GM23338 (cell line): ENCODE measurements around the gene RSU1. TPM values are rescaled to one million over a fixed set of nuclear protein-coding genes. Genes with fewer than 3 reads are reported as not detected.

Experiments used
- ATAC-seq: fragments of 200-7000 bp; cut with Tn5 transposase; 3 replicates; pipeline ENCODE4 v1.9.1; 2020
- DNase-seq: peaks from one replicate; pipeline ENCODE4 v3.0.0-alpha.2; 2015; ENCODE audit warnings: low spot score
- H2AFZ ChIP-seq: fragments of 200-600 bp; sonication (generic); 2 replicates; pipeline ENCODE4 v1.8.0; 2016; ENCODE audit warnings: antibody characterized with exemption, mild to moderate bottlenecking, moderate library complexity
- H3F3A ChIP-seq: fragments of 200-600 bp; sonication (generic); replicated peaks from 2 replicates; pipeline ENCODE4 v1.8.0; 2017; ENCODE audit warnings: antibody characterized with exemption, mixed run types, low read depth
- H3K27ac ChIP-seq: fragments of 200-600 bp; sonication (generic); 2 replicates; pipeline ENCODE4 v1.6.1; 2016; ENCODE audit warnings: low read depth
- H3K27me3 ChIP-seq: fragments of 200-600 bp; sonication (generic); 2 replicates; pipeline ENCODE4 v1.8.0; 2016; ENCODE audit warnings: mild to moderate bottlenecking, mixed run types, moderate library complexity; ENCODE audit not compliant: insufficient read depth
- H3K36me3 ChIP-seq: fragments of 200-600 bp; sonication (generic); 2 replicates; pipeline ENCODE4 v1.8.0; 2016; ENCODE audit warnings: mild to moderate bottlenecking; ENCODE audit not compliant: insufficient read depth
- H3K4me1 ChIP-seq: fragments of 200-600 bp; sonication (generic); 2 replicates; pipeline ENCODE4 v1.8.0; 2016; ENCODE audit warnings: mild to moderate bottlenecking, moderate library complexity; ENCODE audit not compliant: insufficient read depth
- H3K4me2 ChIP-seq: fragments of 200-600 bp; sonication (generic); 2 replicates; pipeline ENCODE4 v1.7.1; 2017; ENCODE audit warnings: mixed run types
- H3K4me3 ChIP-seq: fragments of 200-600 bp; sonication (generic); 2 replicates; pipeline ENCODE4 v1.6.1; 2016; ENCODE audit warnings: mixed run types
- H3K79me2 ChIP-seq: fragments of 200-600 bp; sonication (generic); replicated peaks from 2 replicates; pipeline ENCODE4 v1.8.0; 2017; ENCODE audit warnings: mild to moderate bottlenecking; ENCODE audit not compliant: insufficient read depth
- H3K9me2 ChIP-seq: fragments of 200-600 bp; sonication (generic); 2 replicates; pipeline ENCODE4 v1.8.0; 2017; ENCODE audit not compliant: insufficient read depth
- H4K20me1 ChIP-seq: fragments of 200-600 bp; sonication (generic); replicated peaks from 2 replicates; pipeline ENCODE4 v1.8.0; 2017; ENCODE audit warnings: mild to moderate bottlenecking; ENCODE audit not compliant: insufficient read depth
- H3K27ac Mint-ChIP-seq: 2 replicates; pipeline ENCODE4 v1.8.0; 2020; ENCODE audit warnings: inconsistent platforms, mild to moderate bottlenecking, moderate library complexity, mixed read lengths
- H3K27me3 Mint-ChIP-seq: 3 replicates; pipeline ENCODE4 v1.8.0; 2022; ENCODE audit warnings: low read depth, mild to moderate bottlenecking, moderate library complexity, mixed read lengths, inconsistent platforms; ENCODE audit not compliant: insufficient read depth, poor library complexity
- H3K36me3 Mint-ChIP-seq: 3 replicates; pipeline ENCODE4 v1.8.0; 2021; ENCODE audit warnings: low read depth, mild to moderate bottlenecking, inconsistent platforms, moderate library complexity, mixed read lengths
- H3K4me1 Mint-ChIP-seq: 3 replicates; pipeline ENCODE4 v1.8.0; 2020; ENCODE audit warnings: mild to moderate bottlenecking, inconsistent platforms, mixed read lengths
- H3K4me3 Mint-ChIP-seq: 3 replicates; pipeline ENCODE4 v1.8.0; 2021; ENCODE audit warnings: moderate library complexity, mild to moderate bottlenecking, inconsistent platforms, mixed read lengths
- H3K9me3 Mint-ChIP-seq: 3 replicates; pipeline ENCODE4 v1.8.0; 2020; ENCODE audit warnings: moderate library complexity, mild to moderate bottlenecking, inconsistent platforms, mixed read lengths
- CREB1 ChIP-seq: fragments of 250-450 bp; sonication (Bioruptor Pico); IDR thresholded peaks from 2 replicates; pipeline ENCODE4 v1.5.0; 2020; ENCODE audit warnings: low read depth, mild to moderate bottlenecking, moderate library complexity
- EZH2 ChIP-seq: fragments of 200-600 bp; sonication (generic); IDR thresholded peaks from one replicate; pipeline ENCODE4 v1.8.0; 2017; ENCODE audit warnings: antibody characterized with exemption, mild to moderate bottlenecking, low read depth; ENCODE audit not compliant: unreplicated experiment
- EZH2phosphoT487 ChIP-seq: fragments of 200-600 bp; sonication (generic); IDR thresholded peaks from one replicate; pipeline ENCODE4 v1.8.1; 2018; ENCODE audit warnings: antibody characterized with exemption; ENCODE audit not compliant: unreplicated experiment
- JUNB ChIP-seq: IDR thresholded peaks from one replicate; pipeline ENCODE4 v1.6.1; 2016; ENCODE audit warnings: antibody characterized with exemption; ENCODE audit not compliant: unreplicated experiment
- NANOG ChIP-seq: IDR thresholded peaks from 2 replicates; pipeline ENCODE4 v1.6.1; 2016; ENCODE audit warnings: antibody characterized with exemption, borderline replicate concordance
- POLR2AphosphoS5 ChIP-seq: IDR thresholded peaks from 2 replicates; pipeline ENCODE4 v1.6.1; 2016; ENCODE audit warnings: antibody characterized with exemption, low read depth
- ZNF114 ChIP-seq: fragments of 250-450 bp; sonication (Bioruptor Pico); IDR thresholded peaks from 2 replicates; pipeline ENCODE4 v1.5.0; 2020; ENCODE audit warnings: mild to moderate bottlenecking, moderate library complexity
- polyA plus RNA-seq: library from polyadenylated mRNA; unstranded; fragments of >200 nt; fragmentation: Nextera tagmentation; extraction: Ambion mirVana; gene quantifications from 2 replicates; pipeline ENCODE4 v1.2.1, GENCODE V29; 2016
- total RNA-seq: library from RNA; depleted of rRNA; stranded (reverse); fragments of >200 nt; shearing (Covaris generic); gene quantifications from 2 replicates; pipeline ENCODE4 v1.2.3, GENCODE V29; 2014
- TF ChIP-seq, protein P1 (sequence below), 2 experiments: fragments of 200-600 bp in 1 of 2; sonication (generic) in 1 of 2; conservative IDR thresholded peaks; 2 replicates each; pipeline versions ENCODE4 v1.5.1 to v1.6.1; 2016 to 2017; ENCODE audit warnings: antibody characterized with exemption in 2 of 2, low read depth in 2 of 2, mild to moderate bottlenecking in 2 of 2, moderate library complexity in 1 of 2
- TF ChIP-seq, protein P2 (sequence below): IDR thresholded peaks from 2 replicates; pipeline ENCODE4 v1.6.1; 2016; ENCODE audit warnings: antibody characterized with exemption
- TF ChIP-seq, protein P3 (sequence below): fragments of 250-450 bp; sonication (Bioruptor Pico); IDR thresholded peaks from 2 replicates; pipeline ENCODE4 v1.5.0; 2020; ENCODE audit warnings: mild to moderate bottlenecking, moderate library complexity

Gene RSU1
- total and polyA plus RNA-seq, 2 experiments from 2014 or later: 62.7 to 96.2 TPM

DNA sequence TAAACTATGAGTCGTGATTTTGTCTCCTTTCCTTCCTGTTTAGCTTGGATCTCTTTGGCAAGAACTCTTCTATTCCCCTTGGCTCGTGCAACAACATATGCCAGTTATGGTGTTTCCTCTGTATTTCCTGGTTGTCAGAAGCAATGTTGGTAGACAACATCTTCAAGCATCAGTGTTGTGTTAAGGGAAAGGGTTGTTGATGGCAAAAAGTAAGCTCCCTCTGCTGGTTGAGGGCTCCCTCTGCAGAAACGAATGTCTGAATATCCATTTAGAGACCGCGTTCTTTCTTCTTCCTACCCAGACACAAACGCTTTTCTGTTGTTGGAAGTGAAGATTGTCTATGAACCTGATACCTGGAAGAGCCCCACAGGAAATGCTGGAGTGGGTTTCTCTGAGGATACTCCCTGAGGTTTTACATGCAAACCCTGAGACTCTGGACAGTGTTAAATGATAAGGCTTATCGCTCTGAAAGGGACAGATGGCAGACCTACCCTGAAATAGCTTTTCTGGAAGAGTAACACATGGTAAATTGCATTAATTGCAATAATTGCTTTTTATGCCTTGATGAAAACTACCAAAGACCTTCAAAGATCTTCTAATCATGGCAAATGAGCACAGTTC lies 272.0 kb downstream of the RSU1 start:
- H3K27ac ChIP-seq: no peak overlapping the region
- H4K20me1 ChIP-seq: no peaks in the 10 kb centered on the region
- H3K36me3 ChIP-seq: no peaks in the 10 kb centered on the region
- no peak overlapping the region for H3K4me2 ChIP-seq
- DNase-seq (peak; percentile 73), ATAC-seq (peak; percentile 83)
- H3K9me3 Mint-ChIP-seq: no peaks in the 10 kb centered on the region; the same call in 2 of the 3 replicates
- no peaks in the 10 kb centered on the region for H3K27me3 Mint-ChIP-seq
- no peak overlapping the region for H3K4me3 ChIP-seq
- TF ChIP-seq, protein P1, sequence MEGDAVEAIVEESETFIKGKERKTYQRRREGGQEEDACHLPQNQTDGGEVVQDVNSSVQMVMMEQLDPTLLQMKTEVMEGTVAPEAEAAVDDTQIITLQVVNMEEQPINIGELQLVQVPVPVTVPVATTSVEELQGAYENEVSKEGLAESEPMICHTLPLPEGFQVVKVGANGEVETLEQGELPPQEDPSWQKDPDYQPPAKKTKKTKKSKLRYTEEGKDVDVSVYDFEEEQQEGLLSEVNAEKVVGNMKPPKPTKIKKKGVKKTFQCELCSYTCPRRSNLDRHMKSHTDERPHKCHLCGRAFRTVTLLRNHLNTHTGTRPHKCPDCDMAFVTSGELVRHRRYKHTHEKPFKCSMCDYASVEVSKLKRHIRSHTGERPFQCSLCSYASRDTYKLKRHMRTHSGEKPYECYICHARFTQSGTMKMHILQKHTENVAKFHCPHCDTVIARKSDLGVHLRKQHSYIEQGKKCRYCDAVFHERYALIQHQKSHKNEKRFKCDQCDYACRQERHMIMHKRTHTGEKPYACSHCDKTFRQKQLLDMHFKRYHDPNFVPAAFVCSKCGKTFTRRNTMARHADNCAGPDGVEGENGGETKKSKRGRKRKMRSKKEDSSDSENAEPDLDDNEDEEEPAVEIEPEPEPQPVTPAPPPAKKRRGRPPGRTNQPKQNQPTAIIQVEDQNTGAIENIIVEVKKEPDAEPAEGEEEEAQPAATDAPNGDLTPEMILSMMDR (conservative IDR thresholded peaks at IDR 0.05; ENCODE audit: low read depth in 2 of 2): peak; percentile 83 to 88
- TF ChIP-seq, protein P2, sequence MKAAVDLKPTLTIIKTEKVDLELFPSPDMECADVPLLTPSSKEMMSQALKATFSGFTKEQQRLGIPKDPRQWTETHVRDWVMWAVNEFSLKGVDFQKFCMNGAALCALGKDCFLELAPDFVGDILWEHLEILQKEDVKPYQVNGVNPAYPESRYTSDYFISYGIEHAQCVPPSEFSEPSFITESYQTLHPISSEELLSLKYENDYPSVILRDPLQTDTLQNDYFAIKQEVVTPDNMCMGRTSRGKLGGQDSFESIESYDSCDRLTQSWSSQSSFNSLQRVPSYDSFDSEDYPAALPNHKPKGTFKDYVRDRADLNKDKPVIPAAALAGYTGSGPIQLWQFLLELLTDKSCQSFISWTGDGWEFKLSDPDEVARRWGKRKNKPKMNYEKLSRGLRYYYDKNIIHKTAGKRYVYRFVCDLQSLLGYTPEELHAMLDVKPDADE: no peak
- H3F3A ChIP-seq: no peaks in the 10 kb centered on the region
- no peaks in the 10 kb centered on the region for H3K9me2 ChIP-seq
- no peaks in the 10 kb centered on the region for H3K27me3 ChIP-seq
- H2AFZ ChIP-seq: 0 out of 2 replicates have a peak overlapping the region, but pooled peaks have one; percentile 45
- H3K79me2 ChIP-seq: no peaks in the 10 kb centered on the region
- H3K27ac Mint-ChIP-seq: no peak overlapping the region
- no peaks in the 10 kb centered on the region for H3K36me3 Mint-ChIP-seq
- peaks cover 2% of the 10 kb centered on the region; the same call in 2 of the 3 replicates for H3K4me1 Mint-ChIP-seq
- no peak overlapping the region for H3K4me3 Mint-ChIP-seq
- H3K4me1 ChIP-seq: no peaks in the 10 kb centered on the region

DNA sequence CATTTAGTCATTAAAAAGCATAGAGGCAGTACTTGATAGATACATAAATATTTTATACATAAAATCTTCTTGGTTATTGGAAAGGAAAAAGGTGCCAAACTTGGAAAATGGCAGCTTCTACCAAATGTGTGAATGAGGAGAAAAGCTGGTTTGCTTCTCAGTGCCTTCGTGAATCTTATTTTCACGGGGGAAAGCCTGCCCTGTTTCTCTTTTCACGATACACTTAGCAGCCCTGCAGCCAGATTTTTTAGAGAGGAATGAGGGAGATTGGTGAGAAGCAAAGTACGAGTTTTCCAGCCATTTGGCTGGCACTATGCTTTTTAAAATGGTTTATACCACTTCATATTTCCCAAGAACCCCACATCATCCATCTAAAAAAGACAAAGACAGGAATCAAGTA lies 272.6 kb downstream of the RSU1 start:
- Histone ChIP-seq H3K4me3 (no peak overlapping the region), H3K9me2 (no peaks in the 10 kb centered on the region), H3K4me1 (no peaks in the 10 kb centered on the region), H3K27ac (no peak overlapping the region), H3K4me2 (no peak overlapping the region), H3K27me3 (no peaks in the 10 kb centered on the region), H3K79me2 (no peaks in the 10 kb centered on the region), H2AFZ (no peak overlapping the region), H3F3A (no peaks in the 10 kb centered on the region), H4K20me1 (no peaks in the 10 kb centered on the region), H3K36me3 (no peaks in the 10 kb centered on the region)
- no peak for DNase-seq
- no peak overlapping the region for H3K27ac Mint-ChIP-seq
- no peak overlapping the region for H3K4me3 Mint-ChIP-seq
- no peak for ATAC-seq
- H3K4me1 Mint-ChIP-seq: peaks cover 2% of the 10 kb centered on the region; the same call in 2 of the 3 replicates
- H3K9me3 Mint-ChIP-seq: no peaks in the 10 kb centered on the region; the same call in 2 of the 3 replicates
- H3K36me3 Mint-ChIP-seq: no peaks in the 10 kb centered on the region
- no peaks in the 10 kb centered on the region for H3K27me3 Mint-ChIP-seq
- TF ChIP-seq, protein P2: no peak
- TF ChIP-seq, protein P3, sequence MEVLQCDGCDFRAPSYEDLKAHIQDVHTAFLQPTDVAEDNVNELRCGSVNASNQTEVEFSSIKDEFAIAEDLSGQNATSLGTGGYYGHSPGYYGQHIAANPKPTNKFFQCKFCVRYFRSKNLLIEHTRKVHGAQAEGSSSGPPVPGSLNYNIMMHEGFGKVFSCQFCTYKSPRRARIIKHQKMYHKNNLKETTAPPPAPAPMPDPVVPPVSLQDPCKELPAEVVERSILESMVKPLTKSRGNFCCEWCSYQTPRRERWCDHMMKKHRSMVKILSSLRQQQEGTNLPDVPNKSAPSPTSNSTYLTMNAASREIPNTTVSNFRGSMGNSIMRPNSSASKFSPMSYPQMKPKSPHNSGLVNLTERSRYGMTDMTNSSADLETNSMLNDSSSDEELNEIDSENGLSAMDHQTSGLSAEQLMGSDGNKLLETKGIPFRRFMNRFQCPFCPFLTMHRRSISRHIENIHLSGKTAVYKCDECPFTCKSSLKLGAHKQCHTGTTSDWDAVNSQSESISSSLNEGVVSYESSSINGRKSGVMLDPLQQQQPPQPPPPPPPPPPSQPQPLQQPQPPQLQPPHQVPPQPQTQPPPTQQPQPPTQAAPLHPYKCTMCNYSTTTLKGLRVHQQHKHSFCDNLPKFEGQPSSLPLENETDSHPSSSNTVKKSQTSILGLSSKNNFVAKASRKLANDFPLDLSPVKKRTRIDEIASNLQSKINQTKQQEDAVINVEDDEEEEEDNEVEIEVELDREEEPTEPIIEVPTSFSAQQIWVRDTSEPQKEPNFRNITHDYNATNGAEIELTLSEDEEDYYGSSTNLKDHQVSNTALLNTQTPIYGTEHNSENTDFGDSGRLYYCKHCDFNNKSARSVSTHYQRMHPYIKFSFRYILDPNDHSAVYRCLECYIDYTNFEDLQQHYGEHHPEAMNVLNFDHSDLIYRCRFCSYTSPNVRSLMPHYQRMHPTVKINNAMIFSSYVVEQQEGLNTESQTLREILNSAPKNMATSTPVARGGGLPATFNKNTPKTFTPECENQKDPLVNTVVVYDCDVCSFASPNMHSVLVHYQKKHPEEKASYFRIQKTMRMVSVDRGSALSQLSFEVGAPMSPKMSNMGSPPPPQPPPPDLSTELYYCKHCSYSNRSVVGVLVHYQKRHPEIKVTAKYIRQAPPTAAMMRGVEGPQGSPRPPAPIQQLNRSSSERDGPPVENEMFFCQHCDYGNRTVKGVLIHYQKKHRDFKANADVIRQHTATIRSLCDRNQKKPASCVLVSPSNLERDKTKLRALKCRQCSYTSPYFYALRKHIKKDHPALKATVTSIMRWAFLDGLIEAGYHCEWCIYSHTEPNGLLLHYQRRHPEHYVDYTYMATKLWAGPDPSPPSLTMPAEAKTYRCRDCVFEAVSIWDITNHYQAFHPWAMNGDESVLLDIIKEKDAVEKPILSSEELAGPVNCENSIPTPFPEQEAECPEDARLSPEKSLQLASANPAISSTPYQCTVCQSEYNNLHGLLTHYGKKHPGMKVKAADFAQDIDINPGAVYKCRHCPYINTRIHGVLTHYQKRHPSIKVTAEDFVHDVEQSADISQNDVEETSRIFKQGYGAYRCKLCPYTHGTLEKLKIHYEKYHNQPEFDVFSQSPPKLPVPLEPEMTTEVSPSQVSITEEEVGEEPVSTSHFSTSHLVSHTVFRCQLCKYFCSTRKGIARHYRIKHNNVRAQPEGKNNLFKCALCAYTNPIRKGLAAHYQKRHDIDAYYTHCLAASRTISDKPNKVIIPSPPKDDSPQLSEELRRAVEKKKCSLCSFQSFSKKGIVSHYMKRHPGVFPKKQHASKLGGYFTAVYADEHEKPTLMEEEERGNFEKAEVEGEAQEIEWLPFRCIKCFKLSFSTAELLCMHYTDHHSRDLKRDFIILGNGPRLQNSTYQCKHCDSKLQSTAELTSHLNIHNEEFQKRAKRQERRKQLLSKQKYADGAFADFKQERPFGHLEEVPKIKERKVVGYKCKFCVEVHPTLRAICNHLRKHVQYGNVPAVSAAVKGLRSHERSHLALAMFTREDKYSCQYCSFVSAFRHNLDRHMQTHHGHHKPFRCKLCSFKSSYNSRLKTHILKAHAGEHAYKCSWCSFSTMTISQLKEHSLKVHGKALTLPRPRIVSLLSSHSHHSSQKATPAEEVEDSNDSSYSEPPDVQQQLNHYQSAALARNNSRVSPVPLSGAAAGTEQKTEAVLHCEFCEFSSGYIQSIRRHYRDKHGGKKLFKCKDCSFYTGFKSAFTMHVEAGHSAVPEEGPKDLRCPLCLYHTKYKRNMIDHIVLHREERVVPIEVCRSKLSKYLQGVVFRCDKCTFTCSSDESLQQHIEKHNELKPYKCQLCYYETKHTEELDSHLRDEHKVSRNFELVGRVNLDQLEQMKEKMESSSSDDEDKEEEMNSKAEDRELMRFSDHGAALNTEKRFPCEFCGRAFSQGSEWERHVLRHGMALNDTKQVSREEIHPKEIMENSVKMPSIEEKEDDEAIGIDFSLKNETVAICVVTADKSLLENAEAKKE (CRISPR knock-in tag): no peak
- TF ChIP-seq EZH2phosphoT487 (no peak), CREB1 (CRISPR knock-in tag) (no peak), ZNF114 (CRISPR knock-in tag) (no peak), NANOG (no peak), EZH2 (no peak), POLR2AphosphoS5 (no peak), JUNB (no peak)
